ENCODE measurements around the gene CDK14. TPM values are rescaled to one million over a fixed set of nuclear protein-coding genes. Genes with fewer than 3 reads are reported as not detected.

CDK14 gene
- total and polyA plus RNA-seq, 2 donors (not counting 1 experiment from before 2014, with no cell fraction given), result 42.1 to 167 TPM

DNA sequence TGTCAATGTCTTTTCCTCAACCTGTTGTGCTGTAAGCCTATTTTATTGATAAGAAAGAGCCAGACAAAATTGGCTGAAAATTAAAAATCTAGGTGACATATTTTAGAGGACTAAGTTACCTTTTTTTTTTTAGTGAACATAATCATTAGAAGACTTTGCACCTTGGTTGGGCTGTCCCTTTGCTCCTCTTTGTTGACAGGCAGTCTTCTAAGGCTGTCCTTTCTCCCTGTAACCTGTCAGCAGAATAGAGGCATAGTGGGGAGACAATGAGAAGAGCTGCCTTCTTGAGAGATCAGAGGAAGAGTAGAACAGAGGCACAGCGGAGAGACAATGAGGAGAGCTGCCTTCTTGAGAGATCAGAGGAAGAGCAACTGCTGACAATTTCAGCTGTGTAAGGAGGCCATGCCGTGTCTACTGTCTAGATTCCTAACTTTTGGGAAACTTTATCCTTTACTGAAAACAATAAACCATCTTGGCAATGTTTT lies 429.8 kb downstream of the CDK14 start:
- Histone ChIP-seq H4K20me1 (ENCODE audit: control insufficient read depth, insufficient read depth, low read length, poor library complexity, severe bottlenecking) (peaks cover 7% of the 10 kb centered on the region), H3K4me1 (ENCODE audit: control insufficient read depth in 2 of 2, insufficient read depth in 2 of 2, low read length in 2 of 2) (no peaks in the 10 kb centered on the region), H2AFZ (ENCODE audit: insufficient read depth, low read depth, low read length, poor library complexity, severe bottlenecking) (no peak overlapping the region), H3K4me2 (replicated peaks; ENCODE audit: low read depth, low read length, poor library complexity, severe bottlenecking) (no peak overlapping the region), H3K27me3 (replicated peaks in 1 of 4; ENCODE audit: control extremely low read depth in 1 of 4, control insufficient read depth in 3 of 4, insufficient read depth in 4 of 4, low read length in 3 of 4) (no peaks in the 10 kb centered on the region), H3K9me3 (ENCODE audit: control extremely low read depth in 1 of 3, control insufficient read depth in 2 of 3, insufficient read depth in 1 of 3, low read length in 2 of 3) (peaks cover 0 to 4% (median 3%) of the 10 kb centered on the region in 3 donors), H3K4me3 (ENCODE audit: control extremely low read depth in 1 of 5, extremely low read depth in 1 of 5, insufficient read depth in 1 of 5, low read depth in 2 of 5, low read length in 4 of 5) (no peak overlapping the region), H3K9ac (ENCODE audit: low read length) (no peak overlapping the region), H3K36me3 (replicated peaks in 1 of 2; ENCODE audit: control extremely low read depth in 1 of 2, control insufficient read depth in 1 of 2, extremely low read depth in 1 of 2, insufficient read depth in 2 of 2, low read length in 1 of 2) (peaks cover 0 to 3% of the 10 kb centered on the region in 2 experiments), H3K27ac (ENCODE audit: low read length in 2 of 2) (no peak overlapping the region), H3K79me2 (ENCODE audit: control insufficient read depth, insufficient read depth, low read length) (peaks cover 4% of the 10 kb centered on the region)
- no peak for TF ChIP-seq EZH2 (IDR thresholded peaks at IDR 0.05; ENCODE audit: borderline replicate concordance, insufficient read depth, low read depth, low read length, poor library complexity, severe bottlenecking)
- TF ChIP-seq, protein P1, sequence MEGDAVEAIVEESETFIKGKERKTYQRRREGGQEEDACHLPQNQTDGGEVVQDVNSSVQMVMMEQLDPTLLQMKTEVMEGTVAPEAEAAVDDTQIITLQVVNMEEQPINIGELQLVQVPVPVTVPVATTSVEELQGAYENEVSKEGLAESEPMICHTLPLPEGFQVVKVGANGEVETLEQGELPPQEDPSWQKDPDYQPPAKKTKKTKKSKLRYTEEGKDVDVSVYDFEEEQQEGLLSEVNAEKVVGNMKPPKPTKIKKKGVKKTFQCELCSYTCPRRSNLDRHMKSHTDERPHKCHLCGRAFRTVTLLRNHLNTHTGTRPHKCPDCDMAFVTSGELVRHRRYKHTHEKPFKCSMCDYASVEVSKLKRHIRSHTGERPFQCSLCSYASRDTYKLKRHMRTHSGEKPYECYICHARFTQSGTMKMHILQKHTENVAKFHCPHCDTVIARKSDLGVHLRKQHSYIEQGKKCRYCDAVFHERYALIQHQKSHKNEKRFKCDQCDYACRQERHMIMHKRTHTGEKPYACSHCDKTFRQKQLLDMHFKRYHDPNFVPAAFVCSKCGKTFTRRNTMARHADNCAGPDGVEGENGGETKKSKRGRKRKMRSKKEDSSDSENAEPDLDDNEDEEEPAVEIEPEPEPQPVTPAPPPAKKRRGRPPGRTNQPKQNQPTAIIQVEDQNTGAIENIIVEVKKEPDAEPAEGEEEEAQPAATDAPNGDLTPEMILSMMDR (IDR thresholded peaks at IDR 0.05), result no peak
- Mint-ChIP-seq H3K4me3 (no peak overlapping the region), H3K27ac (no peak overlapping the region), H3K27me3 (no peaks in the 10 kb centered on the region), H3K9me3 (ENCODE audit: insufficient read depth) (no peaks in the 10 kb centered on the region), H3K4me1 (peaks cover 5% of the 10 kb centered on the region)
- DNase-seq (no peak), ATAC-seq (ENCODE audit: low read depth) (no peak)
- CTCF ChIA-PET, result no interaction called here
- intact Hi-C loops (cut with micrococcal nuclease), result no loop called here
- 100% methylated on average over 1 of the region's 2 CpGs for WGBS (ENCODE audit: insufficient coverage)
- POLR2A ChIA-PET, result no interaction called here

DNA sequence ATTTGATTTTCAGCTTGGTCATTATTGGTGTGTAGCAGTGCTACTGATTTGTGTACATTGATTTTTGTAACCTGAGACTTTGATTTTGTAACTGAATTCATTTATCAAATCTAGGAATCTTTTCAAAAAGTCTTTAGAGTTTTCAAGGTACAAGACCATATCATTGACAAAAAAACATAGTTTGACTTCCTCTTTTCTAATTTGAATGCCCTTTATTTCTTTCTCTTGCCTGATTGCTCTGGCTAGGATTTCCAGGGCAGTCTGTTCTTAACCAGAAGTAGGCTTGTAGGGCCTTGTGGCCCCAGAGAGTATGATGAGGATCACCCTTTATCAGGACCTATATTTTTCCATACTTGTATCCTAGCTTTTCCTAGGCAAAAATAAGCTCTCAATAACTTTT lies 433.6 kb downstream of the CDK14 start:
- H3K9me3 Mint-ChIP-seq (ENCODE audit: insufficient read depth), result no peaks in the 10 kb centered on the region
- intact Hi-C loops (cut with micrococcal nuclease), result no loop called here
- H3K9me3 ChIP-seq (ENCODE audit: control extremely low read depth in 1 of 3, control insufficient read depth in 2 of 3, insufficient read depth in 1 of 3, low read length in 2 of 3), result peaks cover 0 to 4% (median 3%) of the 10 kb centered on the region in 3 donors
- ATAC-seq (ENCODE audit: low read depth), result no peak
- POLR2A ChIA-PET, result no interaction called here
- CTCF ChIA-PET, result no interaction called here
- H3K4me2 ChIP-seq (replicated peaks; ENCODE audit: low read depth, low read length, poor library complexity, severe bottlenecking), result no peak overlapping the region
- H3K27me3 ChIP-seq (replicated peaks in 1 of 4; ENCODE audit: control extremely low read depth in 1 of 4, control insufficient read depth in 3 of 4, insufficient read depth in 4 of 4, low read length in 3 of 4), result no peaks in the 10 kb centered on the region
- H3K27me3 Mint-ChIP-seq, result no peaks in the 10 kb centered on the region
- H2AFZ ChIP-seq (ENCODE audit: insufficient read depth, low read depth, low read length, poor library complexity, severe bottlenecking), result no peak overlapping the region
- peaks cover 7% of the 10 kb centered on the region for H4K20me1 ChIP-seq (ENCODE audit: control insufficient read depth, insufficient read depth, low read length, poor library complexity, severe bottlenecking)
- H3K4me1 ChIP-seq (ENCODE audit: control insufficient read depth in 2 of 2, insufficient read depth in 2 of 2, low read length in 2 of 2), result no peaks in the 10 kb centered on the region
- no peak overlapping the region for H3K27ac ChIP-seq (ENCODE audit: low read length in 2 of 2)
- H3K4me1 Mint-ChIP-seq, result peaks cover 3% of the 10 kb centered on the region
- H3K27ac Mint-ChIP-seq, result no peak overlapping the region
- peaks cover 7% of the 10 kb centered on the region for H3K79me2 ChIP-seq (ENCODE audit: control insufficient read depth, insufficient read depth, low read length)
- no peak overlapping the region for H3K4me3 ChIP-seq (ENCODE audit: control extremely low read depth in 1 of 5, extremely low read depth in 1 of 5, insufficient read depth in 1 of 5, low read depth in 2 of 5, low read length in 4 of 5)
- no peak overlapping the region for H3K4me3 Mint-ChIP-seq
- no peak for TF ChIP-seq EZH2 (IDR thresholded peaks at IDR 0.05; ENCODE audit: borderline replicate concordance, insufficient read depth, low read depth, low read length, poor library complexity, severe bottlenecking)
- TF ChIP-seq, protein P1 (IDR thresholded peaks at IDR 0.05), result no peak
- DNase-seq, result no peak
- H3K36me3 ChIP-seq (replicated peaks in 1 of 2; ENCODE audit: control extremely low read depth in 1 of 2, control insufficient read depth in 1 of 2, extremely low read depth in 1 of 2, insufficient read depth in 2 of 2, low read length in 1 of 2), result peaks cover 0 to 6% of the 10 kb centered on the region in 2 experiments
- H3K9ac ChIP-seq (ENCODE audit: low read length), result no peak overlapping the region
